NK-92 (cell line): Measurements from ENCODE around the gene HMX3.

ENCODE experiments used
- DNase-seq: peaks from one replicate; lab custom pipeline; 2025; ENCODE audit not compliant: unreplicated experiment; lab: John Stamatoyannopoulos, UW

HMX3 gene

GRCh38 chr10:123147635-123148413 is 12.1 kb downstream of the HMX3 start, which contains the start of gene HMX2:
Gene HMX2, plus strand, starts transcription at chr10:123148136. Its CDS starts 243 bp downstream, at chr10:123148379.
- DNase-seq, result no peak

- DNase-seq, result no peak
Measured at GRCh38 chr10:123148414-123149161, 12.8 kb downstream of the HMX3 start.

DNA sequence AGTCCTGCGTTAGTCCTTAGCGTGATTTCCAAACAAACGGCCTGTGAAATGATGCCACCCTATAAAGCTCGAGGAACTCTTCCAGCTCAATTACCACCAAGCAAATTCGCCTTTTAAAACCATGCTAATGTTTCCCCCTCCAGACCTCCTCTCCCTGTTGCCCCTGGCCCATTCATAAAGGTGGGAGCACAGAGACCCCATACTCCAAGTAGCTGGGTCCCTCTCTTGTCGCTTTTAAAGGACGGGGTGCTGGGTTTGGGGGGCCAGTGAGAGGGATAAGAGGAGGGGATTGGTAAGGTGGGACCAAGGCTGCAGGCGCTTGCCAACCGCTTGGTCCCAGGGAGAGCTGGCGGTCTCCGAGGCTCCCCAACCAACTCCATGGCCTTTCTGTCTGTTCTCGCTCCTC is 13.4 kb downstream of the HMX3 start:
- DNase-seq, result no peak

DNA sequence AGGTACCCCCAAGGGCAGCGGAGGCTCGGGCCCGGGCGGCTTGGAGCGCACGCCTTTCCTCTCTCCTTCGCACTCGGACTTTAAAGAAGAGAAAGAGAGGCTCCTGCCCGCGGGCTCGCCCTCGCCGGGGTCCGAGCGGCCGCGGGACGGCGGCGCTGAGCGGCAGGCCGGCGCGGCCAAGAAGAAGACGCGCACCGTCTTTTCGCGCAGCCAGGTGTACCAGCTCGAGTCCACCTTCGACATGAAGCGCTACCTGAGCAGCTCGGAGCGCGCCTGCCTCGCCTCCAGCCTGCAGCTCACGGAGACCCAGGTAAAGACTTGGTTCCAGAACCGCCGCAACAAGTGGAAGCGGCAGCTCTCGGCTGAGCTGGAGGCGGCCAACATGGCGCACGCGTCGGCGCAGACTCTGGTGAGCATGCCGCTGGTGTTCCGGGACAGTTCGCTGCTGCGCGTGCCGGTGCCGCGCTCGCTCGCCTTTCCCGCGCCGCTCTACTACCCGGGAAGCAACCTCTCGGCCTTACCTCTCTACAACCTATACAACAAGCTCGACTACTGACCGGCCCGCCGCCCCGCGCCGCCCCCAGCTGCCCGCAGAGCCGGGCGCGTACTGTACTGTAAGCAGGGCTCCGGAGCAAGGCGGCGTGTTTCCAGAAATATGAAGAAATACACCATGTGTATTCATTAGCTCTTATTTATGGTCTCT is 13.9 kb downstream of the HMX3 start:
- DNase-seq, result no peak

DNA sequence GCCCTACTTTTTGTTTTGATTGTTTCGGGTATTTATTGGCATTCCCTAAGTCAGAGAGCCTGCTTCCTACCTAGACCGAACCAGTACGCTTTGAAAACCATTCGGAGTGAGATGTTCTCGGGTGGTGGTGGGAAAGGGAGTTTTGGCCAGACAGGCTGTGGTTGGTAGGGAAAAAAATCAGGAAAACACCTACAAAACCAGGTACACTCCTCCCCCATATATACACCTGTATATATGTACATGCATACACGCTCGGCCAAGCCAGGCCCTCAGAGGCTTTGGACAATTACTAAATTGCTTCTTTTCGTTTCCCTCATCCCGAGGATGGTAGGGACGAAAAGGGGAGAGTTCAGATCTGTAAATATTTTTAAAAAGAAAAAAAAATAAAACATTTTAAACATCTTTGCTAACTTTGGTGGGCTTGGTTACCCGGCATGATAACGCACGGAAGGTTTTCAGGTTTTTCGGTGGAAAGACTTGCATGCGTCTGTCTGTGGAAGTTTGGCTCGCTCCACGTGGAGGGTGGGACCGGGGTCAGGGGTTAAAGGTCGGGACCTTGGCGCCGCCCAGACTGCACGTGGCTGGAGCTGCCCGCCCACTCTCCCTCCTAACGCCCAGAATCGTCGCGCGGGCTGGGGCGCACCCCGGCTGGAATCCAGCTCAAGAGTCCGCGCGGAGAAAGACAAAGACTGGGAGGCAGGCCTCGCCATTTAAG is 14.7 kb downstream of the HMX3 start:
- no peak for DNase-seq

DNA sequence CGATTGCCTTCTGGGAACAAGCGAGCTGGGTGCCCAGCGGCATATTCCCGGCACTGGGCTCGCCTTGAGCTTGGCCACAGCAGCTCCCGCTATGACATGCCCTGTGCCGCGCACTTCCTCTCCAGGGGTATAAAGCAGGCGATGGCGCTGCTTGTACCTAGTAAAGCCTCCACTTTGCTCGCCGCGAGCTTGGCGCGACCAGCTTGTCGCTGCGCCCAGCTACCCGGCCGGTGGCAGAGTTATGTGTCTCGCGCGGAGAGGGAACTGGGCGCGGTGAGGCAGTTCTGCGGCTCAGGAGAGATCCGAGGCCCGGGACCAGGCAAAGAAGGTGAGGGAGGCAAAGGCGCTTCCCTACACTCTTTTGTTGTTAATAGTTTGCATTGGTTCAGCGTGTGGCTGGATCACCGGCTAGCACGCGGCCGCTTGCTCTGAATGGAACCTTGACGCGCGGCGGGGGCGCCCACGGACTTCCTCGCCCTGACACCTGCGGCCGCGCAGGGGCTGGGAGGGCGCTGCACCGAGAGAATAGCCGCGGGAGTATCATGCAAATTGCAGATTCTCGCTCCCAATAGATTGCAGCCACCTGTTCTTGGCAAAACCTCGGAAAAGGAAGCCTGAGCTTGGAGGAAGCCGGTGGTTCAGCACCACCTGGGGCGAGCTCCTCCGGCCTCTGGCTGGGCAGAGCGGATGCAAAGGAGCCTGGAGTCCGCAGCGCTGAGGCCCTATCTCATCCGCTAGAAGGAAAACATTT is 15.4 kb downstream of the HMX3 start:
- DNase-seq, result no peak

- DNase-seq, result no peak
Measured at GRCh38 chr10:123151737-123152135, 16.0 kb downstream of the HMX3 start.

DNA sequence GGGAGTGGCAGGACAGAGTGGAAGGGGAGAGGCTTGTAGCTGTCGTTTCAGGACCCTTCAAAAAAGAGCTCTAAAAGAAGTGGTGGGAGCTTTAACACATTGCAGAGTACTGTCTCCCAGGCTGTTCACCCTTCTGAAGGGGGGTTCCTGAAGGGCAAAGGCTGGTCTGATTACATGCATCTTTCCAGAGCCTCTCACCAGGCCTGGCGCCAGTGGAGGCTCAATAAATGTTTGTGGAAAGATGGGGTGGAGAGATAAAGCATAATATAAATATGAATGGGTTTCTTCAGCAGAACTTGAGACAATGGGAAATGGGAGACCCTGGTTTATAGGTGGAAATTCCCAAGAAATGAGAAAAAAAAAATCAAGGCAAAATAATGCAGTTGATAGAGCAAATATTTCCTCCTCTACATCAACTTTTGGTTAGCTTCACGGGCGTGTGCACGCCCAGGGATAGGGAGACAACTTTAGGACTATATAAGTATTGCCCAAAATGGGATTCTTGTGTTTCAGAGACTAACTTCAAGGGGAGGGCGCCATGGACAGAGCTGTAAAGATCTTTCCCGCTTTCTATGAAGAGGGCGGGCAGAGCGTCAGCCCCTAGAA is 17.8 kb downstream of the HMX3 start:
- no peak for DNase-seq

- DNase-seq, result peak; percentile 48
Measured at GRCh38 chr10:123154092-123154710, 18.4 kb downstream of the HMX3 start, which contains the start of gene BUB3. Gene BUB3, plus strand, starts transcription at chr10:123154402. Its CDS starts 516 bp downstream, at chr10:123154918.

GRCh38 chr10:123154711-123155505 is 19.1 kb downstream of the HMX3 start:
- DNase-seq, result no peak

DNA sequence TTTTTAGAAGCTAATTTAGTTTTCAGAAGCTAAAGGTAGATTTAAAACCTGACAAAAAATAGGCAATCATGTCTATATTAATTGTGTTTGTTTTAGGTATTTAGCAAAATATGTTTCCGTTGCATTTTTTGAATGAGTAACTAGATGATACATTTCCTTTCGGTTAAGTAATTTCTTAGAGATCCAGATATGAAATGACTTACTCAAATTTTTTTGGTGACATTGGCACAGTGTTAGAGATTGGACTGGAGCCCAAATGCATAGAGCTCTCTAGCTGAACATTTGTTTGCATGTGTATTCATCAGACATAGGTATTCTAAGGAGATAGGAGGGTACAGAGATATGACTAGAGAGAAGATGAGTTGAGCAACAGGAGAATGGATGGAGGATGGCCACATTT is 20.3 kb downstream of the HMX3 start:
- DNase-seq, result no peak

DNA sequence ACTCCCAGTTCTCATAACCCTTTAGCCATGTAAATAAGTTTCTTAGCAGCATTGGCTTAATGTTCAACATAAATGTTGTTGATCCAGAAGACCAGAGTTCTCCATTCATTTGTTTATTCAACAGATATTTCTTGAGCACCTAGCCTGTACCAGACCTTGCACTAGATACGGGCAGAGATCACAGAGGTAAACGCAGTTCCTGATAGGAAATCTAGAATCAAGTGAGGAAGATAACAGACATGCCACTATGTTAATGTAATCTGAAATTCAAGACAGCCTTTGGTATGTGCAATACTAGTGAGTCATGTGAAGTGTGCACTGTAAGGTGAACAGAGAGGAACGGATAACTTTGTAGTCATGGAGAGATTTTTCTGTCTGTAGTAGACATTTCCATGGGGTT is 21.4 kb downstream of the HMX3 start:
- DNase-seq, result no peak

DNA sequence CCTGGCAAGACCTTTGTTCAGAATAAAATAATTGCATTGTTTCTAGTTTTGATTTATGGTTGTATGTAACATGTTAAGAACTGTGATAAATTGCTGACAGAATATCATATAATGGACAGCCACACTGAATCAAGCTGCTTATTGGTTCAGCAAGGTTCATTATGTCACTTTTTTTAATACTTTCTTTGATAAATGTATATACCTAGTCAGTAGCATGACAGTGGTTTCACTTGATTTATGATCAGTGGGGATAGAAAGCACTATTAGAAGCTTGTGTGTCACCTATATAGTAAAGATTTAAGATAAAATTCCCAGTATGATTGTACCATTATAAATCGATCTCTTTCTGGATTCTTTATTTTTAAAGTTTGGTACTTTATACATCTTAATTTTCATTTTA is 22.9 kb downstream of the HMX3 start:
- DNase-seq, result no peak

DNA sequence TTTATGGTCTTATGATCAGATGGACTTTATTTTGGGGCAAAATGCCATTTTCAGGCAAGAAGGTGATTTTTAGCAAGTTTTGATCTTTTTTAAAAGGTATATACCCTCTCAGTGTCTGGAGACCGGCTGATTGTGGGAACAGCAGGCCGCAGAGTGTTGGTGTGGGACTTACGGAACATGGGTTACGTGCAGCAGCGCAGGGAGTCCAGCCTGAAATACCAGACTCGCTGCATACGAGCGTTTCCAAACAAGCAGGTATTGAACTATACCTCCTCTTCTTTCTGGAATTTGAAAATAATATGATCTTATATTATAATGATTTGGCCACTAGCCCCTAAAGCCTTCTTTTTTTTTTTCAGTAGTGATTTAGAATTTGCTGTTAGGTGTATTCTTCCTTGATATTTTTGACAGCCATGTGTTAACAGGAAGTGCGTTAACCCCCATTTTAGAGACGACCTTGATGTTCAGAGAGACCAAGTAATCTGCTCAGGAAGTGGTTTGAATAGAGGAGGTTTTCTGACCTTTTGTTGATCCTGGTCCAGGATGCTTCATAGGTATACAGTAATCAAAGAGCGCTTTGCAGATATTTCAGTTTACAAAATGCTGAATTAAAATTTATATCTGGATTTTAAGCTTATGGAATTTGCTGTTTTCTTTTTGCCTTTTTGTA is 24.7 kb downstream of the HMX3 start:
- no peak for DNase-seq

- DNase-seq, result no peak
Measured at GRCh38 chr10:123164319-123164718, 28.5 kb downstream of the HMX3 start.

DNA sequence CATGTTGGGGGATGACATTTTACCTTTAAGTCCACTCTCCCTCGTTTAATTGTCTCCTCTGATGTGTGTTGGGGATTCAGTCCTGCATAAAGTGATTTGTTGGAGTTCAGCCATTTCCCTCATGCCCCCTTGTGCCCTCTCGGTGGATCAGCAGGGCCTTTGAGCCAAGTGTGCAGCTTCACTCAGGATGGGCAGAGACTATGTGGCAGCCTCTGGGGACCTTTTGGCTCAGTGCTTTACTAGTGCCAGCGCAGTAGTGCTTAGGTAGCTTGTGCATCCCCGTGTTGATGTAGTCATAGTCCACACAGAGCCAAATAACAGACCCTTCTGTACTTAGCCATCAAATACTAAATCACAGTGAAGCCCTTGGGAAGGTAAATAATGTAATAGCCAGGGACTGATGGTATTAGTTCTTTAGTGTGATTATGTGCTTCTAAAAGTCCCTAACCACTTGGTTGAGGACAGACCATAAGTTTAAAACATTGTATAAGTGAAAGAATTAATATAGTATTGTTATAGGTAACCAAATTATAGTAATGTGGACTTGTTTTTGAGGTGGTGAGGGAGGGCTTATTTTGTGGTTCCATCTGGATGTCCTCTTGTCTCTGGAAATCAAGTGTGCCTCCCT is 29.8 kb downstream of the HMX3 start:
- no peak for DNase-seq

- DNase-seq, result no peak
Measured at GRCh38 chr10:123166618-123167017, 30.8 kb downstream of the HMX3 start.

- DNase-seq, result no peak
Measured at GRCh38 chr10:123170961-123171360, 35.2 kb downstream of the HMX3 start.
